MCF 10A (cell line): ENCODE measurements around the gene CAV1. TPM values are rescaled to one million over a fixed set of nuclear protein-coding genes. Genes with fewer than 3 reads are reported as not detected.
A peak's percentile ranks its signal among the peaks of the same experiment; 100 is the strongest.

Source experiments
- BruUV-seq: library from RNA; stranded (reverse); fragments of 400-500 nt; replicated peaks from 2 replicates; lab custom pipeline; 2021; lab: Mats Ljungman, UMichigan
- CTCF ChIA-PET: fragments of 300-600 bp; sonication (Branson Sonifier 250); formaldehyde crosslinking; extraction: SDS; loops from one replicate; lab custom pipeline; 2021; ENCODE audit warnings: antibody characterized with exemption, inconsistent platforms; lab: Yijun Ruan, JAX
- POLR2A ChIA-PET: fragments of 300-600, 350-650 bp; sonication (Branson Sonifier 250); formaldehyde crosslinking; extraction: SDS; loops from one replicate; lab custom pipeline; 2020; ENCODE audit warnings: antibody characterized with exemption, inconsistent platforms; lab: Yijun Ruan, JAX
- DNase-seq: peaks from one replicate; pipeline ENCODE4 v3.0.0-alpha.2; 2018; ENCODE audit not compliant: unreplicated experiment
- H3K27ac Mint-ChIP-seq: one replicate; pipeline ENCODE4 v1.8.0; 2022; ENCODE audit warnings: mild to moderate bottlenecking, low read depth, mixed read lengths; ENCODE audit not compliant: unreplicated experiment
- H3K27me3 Mint-ChIP-seq: one replicate; pipeline ENCODE4 v1.8.0; 2022; ENCODE audit warnings: mixed read lengths; ENCODE audit not compliant: insufficient read depth, unreplicated experiment
- H3K36me3 Mint-ChIP-seq: one replicate; pipeline ENCODE4 v1.8.0; 2022; ENCODE audit warnings: mild to moderate bottlenecking, moderate library complexity, mixed read lengths; ENCODE audit not compliant: insufficient read depth, unreplicated experiment
- H3K4me1 Mint-ChIP-seq: one replicate; pipeline ENCODE4 v1.8.0; 2022; ENCODE audit warnings: mixed read lengths; ENCODE audit not compliant: insufficient read depth, unreplicated experiment
- H3K4me3 Mint-ChIP-seq: one replicate; pipeline ENCODE4 v1.8.0; 2022; ENCODE audit warnings: mild to moderate bottlenecking, moderate library complexity, mixed read lengths; ENCODE audit not compliant: unreplicated experiment
- H3K9me3 Mint-ChIP-seq: one replicate; pipeline ENCODE4 v1.8.0; 2022; ENCODE audit warnings: mixed read lengths; ENCODE audit not compliant: unreplicated experiment
- CTCF ChIP-seq: fragments of 200-600 bp; IDR thresholded peaks from one replicate; pipeline ENCODE4 v1.8.0; 2022; ENCODE audit warnings: antibody characterized with exemption, mild to moderate bottlenecking; ENCODE audit not compliant: unreplicated experiment
- intact Hi-C: fragments of 100-400 bp; cut with micrococcal nuclease; formaldehyde crosslinking; loops from 2 replicates; pipeline ENCODE4 v1.14.1; 2022
- total RNA-seq: library from RNA; stranded (reverse); gene quantifications from 2 replicates; pipeline ENCODE4 v1.2.3, GENCODE V29; 2022

The CAV1 gene
- total RNA-seq, 1 experiment from 2014 or later, result 267 TPM

GRCh38 chr7:116582164-116582732 lies 57.4 kb downstream of the CAV1 start:
- peaks cover 4% of the 10 kb centered on the region for H3K36me3 Mint-ChIP-seq
- peaks cover 20% of the 10 kb centered on the region for H3K4me1 Mint-ChIP-seq
- ChIA-PET CTCF (interaction anchor here (0.6 to 2.8 kb wide), 12 partner anchors 9 to 411 kb away, joined by 3 to 23 read pairs (median 4); partner anchors contain the start of gene CAV1), POLR2A (interaction anchor here (0.5 to 3.1 kb wide), 6 partner anchors 10 to 118 kb away, joined by 3 to 12 read pairs (median 6); partner anchors contain the start of gene CAV1)
- TF ChIP-seq CTCF, result no peak
- BruUV-seq, result no TSS peak
- no peak overlapping the region for H3K4me3 Mint-ChIP-seq
- H3K27ac Mint-ChIP-seq, result peak overlapping the region; percentile 62
- no peaks in the 10 kb centered on the region for H3K9me3 Mint-ChIP-seq
- peak; percentile 41 for DNase-seq
- H3K27me3 Mint-ChIP-seq, result no peaks in the 10 kb centered on the region
- intact Hi-C loops, result no loop called here

- POLR2A ChIA-PET, result interaction anchor here (0.5 to 3.1 kb wide), 7 partner anchors 11 to 118 kb away, joined by 3 to 12 read pairs (median 5); partner anchors contain the start of gene CAV1
- H3K27me3 Mint-ChIP-seq, result no peaks in the 10 kb centered on the region
- CTCF ChIA-PET, result interaction anchor here (0.7 to 2.8 kb wide), 9 partner anchors 9 to 403 kb away, joined by 3 to 23 read pairs (median 3); partner anchors contain the start of gene CAV1
- H3K4me3 Mint-ChIP-seq, result no peak overlapping the region
- peaks cover 17% of the 10 kb centered on the region for H3K4me1 Mint-ChIP-seq
- no peak for TF ChIP-seq CTCF
- peaks cover 4% of the 10 kb centered on the region for H3K36me3 Mint-ChIP-seq
- DNase-seq, result peak; percentile 38
- peak overlapping the region; percentile 62 for H3K27ac Mint-ChIP-seq
- intact Hi-C loops, result no loop called here
- no peaks in the 10 kb centered on the region for H3K9me3 Mint-ChIP-seq
- BruUV-seq, result no TSS peak
These were observed 58.1 kb downstream of the CAV1 start for GRCh38 chr7:116582806-116583444.

GRCh38 chr7:116583653-116584052 lies 58.8 kb downstream of the CAV1 start:
- peaks cover 4% of the 10 kb centered on the region for H3K36me3 Mint-ChIP-seq
- no TSS peak for BruUV-seq
- intact Hi-C loops, result no loop called here
- H3K27ac Mint-ChIP-seq, result no peak overlapping the region
- no peak for TF ChIP-seq CTCF
- H3K4me3 Mint-ChIP-seq, result no peak overlapping the region
- no peak for DNase-seq
- no peaks in the 10 kb centered on the region for H3K9me3 Mint-ChIP-seq
- H3K4me1 Mint-ChIP-seq, result peaks cover 24% of the 10 kb centered on the region
- ChIA-PET POLR2A (interaction anchor here (1.1 kb wide), 1 partner anchor 15 kb away, joined by 3 read pairs; no protein-coding TSS in a partner anchor), CTCF (interaction anchor here (0.8 to 1.0 kb wide), 2 partner anchors 57 to 226 kb away, joined by 3 to 4 read pairs; no protein-coding TSS in a partner anchor)
- no peaks in the 10 kb centered on the region for H3K27me3 Mint-ChIP-seq

GRCh38 chr7:116584721-116585120 lies 59.9 kb downstream of the CAV1 start:
- DNase-seq, result no peak
- CTCF ChIA-PET, result interaction anchor here (0.7 to 4.9 kb wide), 5 partner anchors 11 to 405 kb away, joined by 3 to 96 read pairs (median 3); no protein-coding TSS in a partner anchor
- POLR2A ChIA-PET, result interaction anchor here (0.8 to 1.1 kb wide), 2 partner anchors 16 to 57 kb away, joined by 3 read pairs; no protein-coding TSS in a partner anchor
- intact Hi-C loops, result loop anchor here (5.0 kb wide), 3 partner anchors 82 to 347 kb away; no protein-coding TSS in a partner anchor
- H3K27me3 Mint-ChIP-seq, result no peaks in the 10 kb centered on the region
- TF ChIP-seq CTCF, result no peak
- no peak overlapping the region for H3K27ac Mint-ChIP-seq
- H3K36me3 Mint-ChIP-seq, result peaks cover 4% of the 10 kb centered on the region
- no peaks in the 10 kb centered on the region for H3K9me3 Mint-ChIP-seq
- BruUV-seq, result no TSS peak
- peaks cover 23% of the 10 kb centered on the region for H3K4me1 Mint-ChIP-seq
- no peak overlapping the region for H3K4me3 Mint-ChIP-seq
